B cell (primary cell): ENCODE measurements around the gene C1orf116. TPM values are rescaled to one million over a fixed set of nuclear protein-coding genes. Genes with fewer than 3 reads are reported as not detected.

ENCODE experiments used
- ATAC-seq: fragments of 200-7000 bp; cut with Tn5 transposase; one replicate; pipeline ENCODE4 v1.10.0; 2021; ENCODE audit warnings: low read depth, mild to moderate bottlenecking, moderate number of reproducible peaks, moderate library complexity
- CTCF ChIA-PET: fragments of 350-600 bp; sonication (Branson Sonifier 250); formaldehyde crosslinking; loops from one replicate; lab custom pipeline; 2021; ENCODE audit warnings: antibody characterized with exemption, inconsistent platforms; lab: Charles Lee
- POLR2A ChIA-PET: fragments of 350-600 bp; sonication (Branson Sonifier 250); formaldehyde crosslinking; loops from one replicate; lab custom pipeline; 2021; ENCODE audit warnings: antibody characterized with exemption; lab: Charles Lee
- DNase-seq: peaks from one replicate; pipeline ENCODE4 v3.0.0; 2013
- H2AFZ ChIP-seq: 2 replicates; pipeline ENCODE4 v1.6.1; 2012; ENCODE audit warnings: mild to moderate bottlenecking, low read depth, low read length; ENCODE audit not compliant: insufficient read depth, poor library complexity, severe bottlenecking
- H3K27ac ChIP-seq, 2 donors: 1 replicate in 1 of 2; 2 replicates in 1 of 2; pipeline ENCODE4 v1.5.1; 2012 to 2013; ENCODE audit warnings: low read length in 2 of 2, mild to moderate bottlenecking in 2 of 2, moderate library complexity in 1 of 2
- H3K27me3 ChIP-seq, 4 experiments: fragments of 200-600 bp in 1 of 4; sonication (generic) in 1 of 4; replicated peaks in 1 of 4; 1 replicate in 2 of 4; 2 replicates in 2 of 4; pipeline versions ENCODE4 v1.6.1 to v1.7.0; 2013 to 2016; ENCODE audit warnings: low read length in 3 of 4, mild to moderate bottlenecking in 2 of 4, mixed read lengths in 1 of 4, moderate library complexity in 1 of 4; ENCODE audit not compliant: insufficient read depth in 4 of 4, control insufficient read depth in 3 of 4; ENCODE audit errors: control extremely low read depth in 1 of 4
- H3K36me3 ChIP-seq, 2 experiments: replicated peaks in 1 of 2; 1 replicate in 1 of 2; 2 replicates in 1 of 2; pipeline versions ENCODE4 v1.6.1 to v1.7.1; 2013; ENCODE audit warnings: low read length in 1 of 2; ENCODE audit not compliant: insufficient read depth in 2 of 2, control insufficient read depth in 1 of 2; ENCODE audit errors: control extremely low read depth in 1 of 2, extremely low read depth in 1 of 2
- H3K4me1 ChIP-seq, 2 donors: fragments of 200-600 bp in 1 of 2; sonication (generic) in 1 of 2; 1 replicate in 1 of 2; 2 replicates in 1 of 2; pipeline versions ENCODE4 v1.5.1 to v1.6.1; 2013 to 2017; ENCODE audit warnings: low read length in 2 of 2; ENCODE audit not compliant: control insufficient read depth in 2 of 2, insufficient read depth in 2 of 2
- H3K4me2 ChIP-seq: replicated peaks from 2 replicates; pipeline ENCODE3; 2012; ENCODE audit warnings: mild to moderate bottlenecking, low read depth, low read length; ENCODE audit not compliant: poor library complexity, severe bottlenecking
- H3K4me3 ChIP-seq, 5 experiments: fragments of 200-600 bp in 1 of 5; sonication (generic) in 1 of 5; 1 replicate in 3 of 5; 2 replicates in 2 of 5; pipeline versions ENCODE4 v1.5.1 to v1.7.0; 2011 to 2016; ENCODE audit warnings: low read length in 4 of 5, mild to moderate bottlenecking in 4 of 5, low read depth in 2 of 5, control low read depth in 1 of 5, moderate library complexity in 1 of 5; ENCODE audit not compliant: insufficient read depth in 1 of 5; ENCODE audit errors: control extremely low read depth in 1 of 5, extremely low read depth in 1 of 5
- H3K79me2 ChIP-seq: fragments of 200-600 bp; sonication (generic); one replicate; pipeline ENCODE4 v1.6.0; 2016; ENCODE audit warnings: low read length; ENCODE audit not compliant: control insufficient read depth, insufficient read depth
- H3K9ac ChIP-seq: fragments of 200-600 bp; sonication (generic); 2 replicates; pipeline ENCODE4 v1.6.1; 2017; ENCODE audit warnings: mild to moderate bottlenecking, low read length, moderate library complexity
- H3K9me3 ChIP-seq, 3 donors: one replicate each; pipeline versions ENCODE4 v1.6.1 to v1.7.1; 2013; ENCODE audit warnings: low read length in 2 of 3; ENCODE audit not compliant: control insufficient read depth in 2 of 3, insufficient read depth in 1 of 3; ENCODE audit errors: control extremely low read depth in 1 of 3
- H4K20me1 ChIP-seq: 2 replicates; pipeline ENCODE4 v1.6.0; 2012; ENCODE audit warnings: mild to moderate bottlenecking, low read length; ENCODE audit not compliant: insufficient read depth, control insufficient read depth, poor library complexity, severe bottlenecking
- H3K27ac Mint-ChIP-seq: one replicate; pipeline ENCODE4 v1.8.0; 2021; ENCODE audit warnings: mixed read lengths
- H3K27me3 Mint-ChIP-seq: one replicate; pipeline ENCODE4 v1.8.0; 2021; ENCODE audit warnings: mixed read lengths
- H3K4me1 Mint-ChIP-seq: one replicate; pipeline ENCODE4 v1.8.0; 2021; ENCODE audit warnings: mixed read lengths
- H3K4me3 Mint-ChIP-seq: one replicate; pipeline ENCODE4 v1.8.0; 2021; ENCODE audit warnings: mixed read lengths
- H3K9me3 Mint-ChIP-seq: one replicate; pipeline ENCODE4 v1.8.0; 2022; ENCODE audit warnings: mixed read lengths; ENCODE audit not compliant: insufficient read depth
- CTCF ChIP-seq: fragments of 200-600 bp; IDR thresholded peaks from one replicate; pipeline ENCODE4 v1.8.0; 2022; ENCODE audit warnings: antibody characterized with exemption, mild to moderate bottlenecking
- EZH2 ChIP-seq: IDR thresholded peaks from 2 replicates; pipeline ENCODE4 v1.6.1; 2012; ENCODE audit warnings: borderline replicate concordance, low read depth, mild to moderate bottlenecking, moderate library complexity, low read length; ENCODE audit not compliant: insufficient read depth, poor library complexity, severe bottlenecking
- WGBS: methylation state at CpG from one replicate; pipeline ENCODE4 v1.1.5; 2013; ENCODE audit warnings: missing lambda C conversion rate; ENCODE audit not compliant: insufficient coverage; 5-methylcytosine and 5-hydroxymethylcytosine counted together
- intact Hi-C: fragments of 100-400 bp; cut with micrococcal nuclease; formaldehyde crosslinking; loops from one replicate; pipeline ENCODE4 v1.10.0; 2022
- polyA plus RNA-seq: library from polyadenylated mRNA; depleted of rRNA; stranded (reverse); fragments of >200 nt; gene quantifications from 2 replicates; pipeline ENCODE4 v1.2.3, GENCODE V29; 2012
- total RNA-seq, 2 donors: library from RNA; stranded (reverse); fragments of 120-200 nt in 1 of 2; gene quantifications; 1 replicate in 1 of 2; 2 replicates in 1 of 2; pipeline versions ENCODE4 v1.2.3 to v1.2.4, GENCODE V29; 2013 to 2022

The C1orf116 gene
- total and polyA plus RNA-seq, 2 donors (not counting 1 experiment from before 2014, with no cell fraction given) = 0.09 TPM; not detected in 1

GRCh38 chr1:207021876-207022596 lies 10.5 kb downstream of the C1orf116 start:
- DNase-seq (no peak), ATAC-seq (no peak)
- ChIA-PET POLR2A (no interaction called here), CTCF (interaction anchor here (0.6 to 1.9 kb wide), 2 partner anchors 19 to 1577 kb away, joined by 3 to 6 read pairs; no protein-coding TSS in a partner anchor)
- no peak overlapping the region for H3K4me3 Mint-ChIP-seq
- H3K27ac Mint-ChIP-seq = no peak overlapping the region
- H3K9me3 Mint-ChIP-seq = no peaks in the 10 kb centered on the region
- no peak overlapping the region for H3K9ac ChIP-seq
- no peaks in the 10 kb centered on the region for H3K4me1 ChIP-seq
- H3K27me3 ChIP-seq = peaks cover 0 to 13% (median 2%) of the 10 kb centered on the region in 4 experiments
- H3K36me3 ChIP-seq = no peaks in the 10 kb centered on the region
- no peak for TF ChIP-seq CTCF
- TF ChIP-seq EZH2 = no peak
- no peaks in the 10 kb centered on the region for H4K20me1 ChIP-seq
- no peaks in the 10 kb centered on the region for H3K9me3 ChIP-seq
- intact Hi-C loops = no loop called here
- no peak overlapping the region for H3K27ac ChIP-seq
- no peaks in the 10 kb centered on the region for H3K4me1 Mint-ChIP-seq
- 87% methylated on average over 15 of the region's 15 CpGs for WGBS
- no peak overlapping the region for H3K4me2 ChIP-seq
- H2AFZ ChIP-seq = no peak overlapping the region
- no peaks in the 10 kb centered on the region for H3K79me2 ChIP-seq
- H3K4me3 ChIP-seq = no peak overlapping the region
- H3K27me3 Mint-ChIP-seq = peaks cover 27% of the 10 kb centered on the region

DNA sequence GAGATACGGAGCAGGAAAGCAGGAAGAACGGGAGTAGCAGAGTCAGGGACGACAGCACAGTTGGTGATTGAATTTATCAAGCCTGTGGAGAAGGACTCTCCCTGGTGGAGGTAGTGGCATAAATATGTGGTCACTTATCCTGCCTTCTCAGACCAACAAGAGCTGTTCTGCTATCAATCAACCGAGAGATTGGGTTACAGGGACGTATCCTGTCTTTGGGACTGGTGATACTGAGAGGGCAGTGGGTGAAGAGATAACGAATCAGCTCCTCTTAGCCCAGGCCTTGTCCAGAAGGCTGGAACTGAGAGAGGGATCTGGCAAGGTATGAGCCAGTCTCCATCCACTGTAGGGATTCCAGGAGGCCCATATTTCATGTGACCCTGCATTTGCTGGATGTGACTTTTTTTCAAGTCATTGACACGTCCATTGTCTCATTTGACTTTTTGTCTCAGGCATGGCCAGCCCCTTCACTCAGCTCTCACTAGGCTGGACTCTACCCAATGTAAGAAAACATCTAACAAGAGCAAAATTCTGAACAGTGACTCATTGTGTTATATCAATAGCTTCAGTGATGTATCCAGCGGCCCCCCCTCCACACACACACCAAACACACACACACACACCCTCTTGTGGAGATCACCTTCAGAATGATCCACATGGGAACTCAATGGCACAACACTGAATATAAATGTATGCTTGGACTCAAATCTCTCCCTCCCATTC lies 11.3 kb downstream of the C1orf116 start:
- intact Hi-C loops = no loop called here
- Histone ChIP-seq H3K4me1 (no peaks in the 10 kb centered on the region), H3K4me2 (no peak overlapping the region), H4K20me1 (no peaks in the 10 kb centered on the region), H3K4me3 (no peak overlapping the region), H3K27me3 (peaks cover 0 to 12% (median 2%) of the 10 kb centered on the region in 4 experiments), H3K9ac (no peak overlapping the region), H3K36me3 (no peaks in the 10 kb centered on the region), H3K9me3 (no peaks in the 10 kb centered on the region), H3K27ac (no peak overlapping the region), H2AFZ (no peak overlapping the region), H3K79me2 (no peaks in the 10 kb centered on the region)
- Mint-ChIP-seq H3K27ac (no peak overlapping the region), H3K27me3 (peaks cover 23% of the 10 kb centered on the region), H3K9me3 (no peaks in the 10 kb centered on the region), H3K4me3 (no peak overlapping the region), H3K4me1 (no peaks in the 10 kb centered on the region)
- DNase-seq (no peak), ATAC-seq (no peak)
- TF ChIP-seq EZH2 = no peak
- no peak for TF ChIP-seq CTCF
- ChIA-PET POLR2A (no interaction called here), CTCF (interaction anchor here (0.6 to 1.9 kb wide), 3 partner anchors 17 to 1576 kb away, joined by 3 to 6 read pairs (median 3); no protein-coding TSS in a partner anchor)
- WGBS = 90% methylated on average over 5 of the region's 8 CpGs
